HL-60 (cell line): ENCODE data around the gene EPSTI1.

Source experiments
- DNase-seq, 2 experiments: peaks; one replicate each; pipeline ENCODE4 v3.0.0-alpha.2; 2010 to 2020; ENCODE audit warnings: low read depth in 1 of 2, low spot score in 1 of 2
- H3K27ac ChIP-seq: fragments of 250-450 bp; sonication (Bioruptor Pico); replicated peaks from 2 replicates; pipeline ENCODE4 v1.5.1; 2020; ENCODE audit warnings: mild to moderate bottlenecking, moderate library complexity
- H3K27me3 ChIP-seq: fragments of 250-450 bp; sonication (Bioruptor Pico); 2 replicates; pipeline ENCODE4 v1.5.1; 2021; ENCODE audit warnings: mild to moderate bottlenecking, moderate library complexity; ENCODE audit not compliant: insufficient read depth, poor library complexity, severe bottlenecking
- H3K4me3 ChIP-seq: replicated peaks from 2 replicates; pipeline ENCODE4 v1.5.1; 2011; ENCODE audit warnings: mild to moderate bottlenecking, control low read depth, low read length; ENCODE audit not compliant: insufficient read depth
- CTCF ChIP-seq: IDR thresholded peaks from one replicate; pipeline ENCODE4 v1.5.1; 2011; ENCODE audit warnings: low read length, control low read depth, inconsistent platforms; ENCODE audit not compliant: insufficient read depth
- GABPA ChIP-seq: IDR thresholded peaks from 2 replicates; pipeline ENCODE4 v1.6.1; 2012; ENCODE audit warnings: low read depth
- POLR2AphosphoS5 ChIP-seq: IDR thresholded peaks from 2 replicates; pipeline ENCODE4 v1.6.1; 2012; ENCODE audit warnings: low read depth
- REST ChIP-seq: IDR thresholded peaks from 2 replicates; pipeline ENCODE4 v1.6.1; 2012; ENCODE audit warnings: low read depth; ENCODE audit not compliant: insufficient replicate concordance
- SPI1 ChIP-seq: IDR thresholded peaks from 2 replicates; pipeline ENCODE4 v1.6.1; 2012; ENCODE audit warnings: low read depth, mild to moderate bottlenecking, borderline replicate concordance

The EPSTI1 gene

GRCh38 chr13:43008596-43008995, 16.6 kb upstream of the EPSTI1 start:
- no peak overlapping the region for H3K4me3 ChIP-seq
- H3K27ac ChIP-seq = no peak overlapping the region

GRCh38 chr13:43006893-43007631, 15.0 kb upstream of the EPSTI1 start:
- TF ChIP-seq POLR2AphosphoS5 (no peak), CTCF (no peak), GABPA (no peak), REST (no peak), SPI1 (no peak)
- DNase-seq = no peak
- H3K27ac ChIP-seq = no peak overlapping the region
- no peaks in the 10 kb centered on the region for H3K27me3 ChIP-seq
- no peak overlapping the region for H3K4me3 ChIP-seq

More at GRCh38 chr13:43008596-43008995, 16.6 kb upstream of the EPSTI1 start:
- DNase-seq = no peak
- TF ChIP-seq GABPA (no peak), CTCF (no peak), REST (no peak), SPI1 (no peak), POLR2AphosphoS5 (no peak)
- no peaks in the 10 kb centered on the region for H3K27me3 ChIP-seq

GRCh38 chr13:43005460-43006236, 13.6 kb upstream of the EPSTI1 start:
- no peak for TF ChIP-seq REST
- no peak for TF ChIP-seq SPI1
- no peak for TF ChIP-seq CTCF
- no peak for TF ChIP-seq POLR2AphosphoS5
- no peak for TF ChIP-seq GABPA
- Histone ChIP-seq H3K27me3 (no peaks in the 10 kb centered on the region), H3K4me3 (no peak overlapping the region), H3K27ac (no peak overlapping the region)
- no peak for DNase-seq
